Measurements from ENCODE around the gene ECSCR. TPM values are rescaled to one million over a fixed set of nuclear protein-coding genes. Genes with fewer than 3 reads are reported as not detected.

ECSCR gene
- total RNA-seq, 2 experiments from 2014 or later: 0.55 to 1.2 TPM

DNA sequence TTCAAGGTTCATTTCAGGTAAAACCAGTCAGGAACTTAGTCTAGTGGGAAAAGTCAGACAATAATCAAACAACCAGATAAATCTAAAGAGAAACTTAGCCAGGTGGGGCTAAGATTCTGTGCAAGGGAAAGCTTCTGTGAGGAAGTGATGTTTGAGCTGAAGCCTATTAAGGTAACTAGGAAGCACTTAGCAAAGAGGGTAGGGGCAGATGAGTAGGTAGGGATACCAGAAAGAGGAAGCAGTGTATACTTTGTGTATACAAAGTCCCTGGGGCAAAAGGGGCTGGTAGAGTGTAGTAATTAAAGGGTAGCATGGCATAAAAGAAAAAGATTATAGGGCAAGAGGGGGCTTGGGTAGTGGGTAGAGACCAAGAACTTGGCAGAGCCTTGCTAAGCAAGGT is 55.0 kb downstream of the ECSCR start:
- ChIA-PET POLR2A (no interaction called here), CTCF (interaction anchor here (1.8 kb wide), 1 partner anchor 12 kb away, joined by 7 read pairs; no protein-coding TSS in a partner anchor)

DNA sequence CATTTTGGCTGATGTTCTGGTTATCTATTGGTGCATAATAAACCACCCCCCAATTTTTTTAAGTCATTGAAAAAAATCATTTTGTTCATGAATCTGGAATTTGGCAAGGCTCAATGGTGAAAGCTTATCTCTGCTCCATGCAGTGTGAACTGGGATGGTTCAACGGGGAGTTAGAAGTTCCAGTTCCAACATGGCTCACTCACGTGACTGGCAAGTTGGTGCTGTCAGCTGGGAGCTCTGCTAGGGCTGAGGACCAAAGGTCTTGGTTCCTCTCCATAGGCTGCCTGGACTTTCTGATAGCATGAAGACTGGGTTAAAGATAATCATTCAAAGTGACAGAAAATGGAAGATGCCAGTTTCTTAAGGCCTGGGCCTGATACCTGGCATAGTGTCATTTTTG is 55.6 kb downstream of the ECSCR start:
- CTCF ChIA-PET: interaction anchor here (1.0 to 1.8 kb wide), 3 partner anchors 9 to 15 kb away, joined by 3 to 7 read pairs (median 5); no protein-coding TSS in a partner anchor
- POLR2A ChIA-PET: no interaction called here

DNA sequence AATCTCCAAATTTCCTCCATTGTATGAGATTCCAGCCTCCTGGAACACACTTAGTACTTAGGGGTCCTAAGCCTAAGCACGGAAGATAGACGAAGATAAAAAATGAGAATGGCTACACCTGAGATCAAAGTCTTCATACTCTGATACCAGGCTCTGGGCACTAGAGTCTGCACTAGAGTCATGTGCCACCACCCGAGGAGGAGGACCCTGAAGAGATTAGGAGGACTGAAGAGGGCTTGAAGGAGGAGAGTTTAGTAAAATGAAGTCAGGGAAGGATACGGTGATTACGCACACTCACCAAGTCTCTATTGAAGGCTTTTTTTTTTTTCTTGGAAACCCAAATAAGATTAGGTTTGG is 58.1 kb downstream of the ECSCR start:
- POLR2A ChIA-PET: interaction anchor here (0.9 to 1.5 kb wide), 3 partner anchors 13 to 78 kb away, joined by 3 to 8 read pairs (median 3); no protein-coding TSS in a partner anchor
- CTCF ChIA-PET: interaction anchor here (0.6 to 3.9 kb wide), 4 partner anchors 9 to 167 kb away, joined by 3 to 23 read pairs (median 6); no protein-coding TSS in a partner anchor

DNA sequence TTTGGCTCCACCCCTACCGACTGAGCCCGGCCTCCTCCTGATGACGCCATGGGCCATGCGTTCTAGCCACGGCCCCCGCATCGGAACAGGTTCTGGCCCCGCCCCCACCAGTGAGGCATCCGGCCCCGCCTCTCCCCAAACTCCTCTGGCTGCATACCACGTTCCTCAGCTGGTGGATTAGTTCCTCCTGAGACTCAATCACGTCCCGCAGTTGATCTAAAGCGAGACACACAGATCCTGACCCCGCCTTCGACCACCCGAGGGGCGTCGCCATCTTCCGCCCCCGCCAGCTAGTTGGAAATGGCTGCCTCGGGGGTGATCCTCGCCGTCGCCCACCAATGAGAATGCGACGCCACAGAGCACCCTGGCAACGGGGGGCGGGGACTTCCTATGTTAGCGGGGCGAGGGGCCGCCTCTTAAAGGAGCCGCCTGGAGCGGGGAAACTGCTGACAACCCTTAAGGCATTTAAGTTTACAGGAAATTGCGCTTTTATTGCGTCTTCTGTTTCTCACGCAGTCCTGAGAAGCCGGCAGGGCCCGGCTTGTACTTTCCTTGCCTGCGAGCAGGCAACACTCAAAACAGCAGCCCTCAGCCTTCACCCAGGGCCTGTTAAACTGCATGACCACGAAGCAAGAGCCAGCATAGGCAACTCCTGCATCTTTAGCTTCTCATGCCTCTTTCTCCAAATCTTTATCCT is 58.6 kb downstream of the ECSCR start, which contains the start of gene SPATA24:
TSS of gene SPATA24 (minus strand) at position 303 of the 697 bp plus-strand sequence. CDS start at position 274, 29 bp downstream.
- ChIA-PET POLR2A (interaction anchor here (0.6 to 1.5 kb wide), 6 partner anchors 12 to 157 kb away, joined by 3 to 8 read pairs (median 3); partner anchors contain the start of genes DNAJC18, PAIP2 and UBE2D2), CTCF (interaction anchor here (0.6 to 3.9 kb wide), 5 partner anchors 10 to 168 kb away, joined by 3 to 23 read pairs (median 4); no protein-coding TSS in a partner anchor)

DNA sequence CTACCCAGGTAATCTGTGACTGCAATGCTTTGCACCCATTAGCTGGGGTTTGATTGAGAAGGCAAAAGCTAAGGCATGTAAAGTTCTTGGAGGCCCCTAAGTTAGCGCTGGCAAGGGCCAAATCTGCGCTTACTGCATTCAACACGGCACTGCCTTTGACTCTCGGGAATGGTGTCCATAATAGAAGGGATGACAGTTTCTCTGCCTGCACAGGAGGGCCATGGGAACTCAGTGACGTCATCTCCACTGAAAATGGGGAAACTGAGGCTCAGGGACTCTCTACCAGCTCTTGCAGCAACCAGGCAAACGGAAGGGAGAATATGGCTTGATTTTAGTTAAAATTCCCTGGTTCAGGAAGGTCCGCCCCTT is 59.1 kb downstream of the ECSCR start:
- CTCF ChIA-PET: interaction anchor here (0.8 to 3.9 kb wide), 4 partner anchors 9 to 135 kb away, joined by 3 to 23 read pairs (median 6); no protein-coding TSS in a partner anchor
- POLR2A ChIA-PET: interaction anchor here (0.6 to 1.5 kb wide), 6 partner anchors 12 to 158 kb away, joined by 3 to 8 read pairs (median 3); partner anchors contain the start of genes DNAJC18, PAIP2 and UBE2D2

DNA sequence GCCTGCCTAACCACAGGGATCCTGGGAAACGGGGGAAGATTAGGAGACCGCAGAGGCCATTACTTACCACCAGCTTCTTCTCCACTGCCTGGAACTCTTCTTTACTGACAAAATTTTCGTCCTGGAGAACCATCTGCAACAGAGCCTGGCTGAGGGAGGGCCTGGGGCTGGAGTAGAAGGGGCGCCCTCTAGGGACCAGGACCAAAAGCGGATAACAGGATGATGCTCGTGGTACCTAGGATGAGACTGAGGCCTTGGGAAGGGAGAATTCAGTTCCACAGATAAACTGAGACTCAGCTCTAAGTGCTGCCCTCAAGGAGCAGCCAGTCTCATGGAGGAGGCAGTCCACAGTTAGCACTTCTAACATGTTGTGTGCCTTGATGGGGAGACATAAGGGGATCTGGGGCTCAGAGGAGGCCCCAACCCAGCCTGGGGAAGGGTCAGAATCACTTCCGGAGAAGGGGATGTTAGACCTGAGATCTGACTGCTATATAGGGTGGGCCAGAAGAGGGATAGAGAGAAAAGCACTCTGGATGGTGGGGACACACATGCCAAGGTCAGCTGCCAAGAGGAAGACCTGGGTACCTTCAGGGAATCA is 59.9 kb downstream of the ECSCR start:
- ChIA-PET CTCF (interaction anchor here (0.7 to 3.9 kb wide), 7 partner anchors 11 to 231 kb away, joined by 3 to 23 read pairs (median 3); partner anchors contain the start of gene MZB1), POLR2A (interaction anchor here (1.2 kb wide), 2 partner anchors 61 to 158 kb away, joined by 3 to 4 read pairs; partner anchors contain the start of genes PAIP2 and UBE2D2)

DNA sequence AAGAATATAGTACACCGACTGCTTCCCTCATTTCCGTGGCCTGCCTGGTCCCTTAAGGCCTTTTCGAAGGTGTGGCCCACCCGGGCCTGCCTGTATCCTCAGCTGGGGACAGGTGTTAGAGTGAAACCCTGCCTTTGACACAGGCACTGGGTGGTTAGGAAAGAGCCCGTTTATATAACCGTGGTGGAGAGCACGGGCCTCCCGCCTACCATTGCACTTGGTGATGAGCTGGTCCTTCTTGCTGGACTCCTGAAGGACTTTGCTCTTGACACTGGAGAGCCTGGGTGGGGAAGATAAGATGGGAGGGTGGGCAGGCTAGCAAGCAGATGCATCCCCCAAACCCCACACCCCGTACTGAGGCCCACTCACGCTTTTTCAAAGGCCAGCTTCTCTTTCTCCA is 61.0 kb downstream of the ECSCR start:
- ChIA-PET POLR2A (interaction anchor here (0.6 to 0.7 kb wide), 2 partner anchors 59 to 145 kb away, joined by 3 read pairs; partner anchors contain the start of gene PAIP2), CTCF (interaction anchor here (1.0 to 3.9 kb wide), 5 partner anchors 9 to 54 kb away, joined by 3 to 23 read pairs (median 3); no protein-coding TSS in a partner anchor)

DNA sequence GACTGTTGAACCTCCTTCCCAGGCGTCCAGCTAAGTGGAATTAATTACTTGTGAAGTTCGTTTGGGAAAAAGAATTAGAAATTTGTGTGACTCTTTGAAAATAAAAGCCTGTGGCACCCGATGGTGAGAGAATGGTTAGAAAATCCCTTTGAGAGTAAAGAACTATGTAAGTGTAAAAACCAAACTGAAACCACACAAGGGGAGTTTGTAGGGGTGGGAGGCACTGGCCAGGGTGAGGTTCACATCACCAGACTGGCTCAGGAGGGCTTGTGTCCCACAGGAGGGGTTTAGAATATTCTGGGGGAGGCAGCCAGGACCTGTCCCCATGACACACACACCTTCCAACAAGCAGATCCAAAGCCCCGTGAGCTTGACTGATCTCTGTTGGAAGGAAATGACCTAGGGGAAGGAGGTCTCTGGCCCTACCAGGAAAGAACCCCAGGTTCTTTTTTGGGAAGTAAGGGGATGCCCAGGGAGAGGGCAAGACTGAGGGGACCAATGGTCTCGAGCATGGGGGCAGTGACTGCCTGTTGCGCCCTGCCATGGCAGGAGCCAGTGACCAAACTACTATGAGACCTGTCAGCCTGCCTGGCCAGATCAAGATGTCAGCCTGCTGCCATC is 62.9 kb downstream of the ECSCR start:
- POLR2A ChIA-PET: no interaction called here
- CTCF ChIA-PET: interaction anchor here (0.9 kb wide), 1 partner anchor 114 kb away, joined by 3 read pairs; no protein-coding TSS in a partner anchor

Other genes with a start within 250 kb of the ECSCR start
- 100 to 1,000 TPM; 170 to 210 TPM for gene MATR3, start 169.0 kb downstream of the ECSCR start, total RNA-seq
- 10 to 100 TPM; 83.6 to 84.1 TPM for gene PAIP2, start 120.9 kb downstream of the ECSCR start, total RNA-seq
- gene SLC23A1, start 79.4 kb downstream of the ECSCR start, total RNA-seq: under 1 TPM; 0.40 to 0.65 TPM
- 10 to 100 TPM; 16.0 to 20.2 TPM for gene MZB1, start 72.8 kb downstream of the ECSCR start, total RNA-seq
- 1 to 10 TPM; 8.2 to 8.9 TPM for gene PROB1, start 67.6 kb downstream of the ECSCR start, total RNA-seq
- 1 to 10 TPM; 2.4 to 2.9 TPM for gene SPATA24, start 58.7 kb downstream of the ECSCR start, total RNA-seq
- gene DNAJC18, start 23.2 kb downstream of the ECSCR start, total RNA-seq: 10 to 100 TPM; 26.3 to 26.7 TPM
- under 1 TPM; 0.08 to 0.10 TPM for gene SMIM33, start 8.3 kb upstream of the ECSCR start, total RNA-seq
- gene STING1, start 20.0 kb upstream of the ECSCR start, total RNA-seq: 100 to 1,000 TPM; 107 to 114 TPM
- gene UBE2D2, start 98.6 kb upstream of the ECSCR start, total RNA-seq: 100 to 1,000 TPM; 264 to 283 TPM
- gene CXXC5, start 185.6 kb upstream of the ECSCR start, total RNA-seq: 1 to 10 TPM; 2.7 TPM

Data from activated CD8-positive, alpha-beta memory T cell treated with anti-CD3 and anti-CD28 coated beads for 36 hours (primary cell).